GM19240 (cell line): ENCODE data around the gene CYP46A1.

Source experiments
- DNase-seq: peaks from one replicate; pipeline ENCODE4 v3.0.0; 2011; ENCODE audit warnings: low spot score; ENCODE audit not compliant: insufficient read length

CYP46A1 gene

DNA sequence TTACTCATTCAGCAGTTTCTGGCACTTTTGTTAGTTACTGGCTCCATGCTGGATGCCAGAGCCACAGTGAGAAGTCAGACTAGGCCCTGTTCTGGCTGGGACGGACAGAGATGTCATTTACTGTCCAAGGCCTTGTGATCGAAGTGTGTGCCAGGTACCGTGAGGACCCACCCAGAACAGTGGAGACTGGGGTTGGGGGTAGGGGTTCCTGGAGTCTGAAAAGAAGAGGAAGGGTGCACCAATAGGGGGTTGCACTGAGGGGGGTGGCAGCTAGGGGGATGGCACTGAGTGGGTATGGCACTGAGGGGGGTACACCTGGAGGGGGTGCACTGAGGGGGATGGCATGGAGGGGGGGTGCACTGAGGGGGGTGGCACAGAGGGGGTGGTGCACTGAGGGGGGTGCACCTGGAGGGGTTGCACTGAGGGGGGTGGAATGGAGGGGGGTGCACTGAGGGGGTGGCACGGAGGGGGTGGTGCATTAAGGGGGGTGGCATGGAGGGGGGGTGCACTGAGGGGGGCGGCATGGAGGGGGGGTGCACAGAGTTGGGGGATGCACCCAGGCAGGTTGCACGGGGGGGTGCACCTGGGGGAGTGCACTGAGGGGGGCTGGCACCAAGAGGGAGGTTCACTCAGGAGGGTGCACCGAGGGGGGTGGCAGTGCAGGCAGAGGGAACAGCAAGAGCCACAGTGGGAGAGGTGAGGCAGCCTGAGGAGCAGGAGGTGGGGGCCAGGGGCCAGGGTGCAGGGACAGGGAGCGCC, 10.6 kb upstream of the CYP46A1 start:
- no peak for DNase-seq

DNA sequence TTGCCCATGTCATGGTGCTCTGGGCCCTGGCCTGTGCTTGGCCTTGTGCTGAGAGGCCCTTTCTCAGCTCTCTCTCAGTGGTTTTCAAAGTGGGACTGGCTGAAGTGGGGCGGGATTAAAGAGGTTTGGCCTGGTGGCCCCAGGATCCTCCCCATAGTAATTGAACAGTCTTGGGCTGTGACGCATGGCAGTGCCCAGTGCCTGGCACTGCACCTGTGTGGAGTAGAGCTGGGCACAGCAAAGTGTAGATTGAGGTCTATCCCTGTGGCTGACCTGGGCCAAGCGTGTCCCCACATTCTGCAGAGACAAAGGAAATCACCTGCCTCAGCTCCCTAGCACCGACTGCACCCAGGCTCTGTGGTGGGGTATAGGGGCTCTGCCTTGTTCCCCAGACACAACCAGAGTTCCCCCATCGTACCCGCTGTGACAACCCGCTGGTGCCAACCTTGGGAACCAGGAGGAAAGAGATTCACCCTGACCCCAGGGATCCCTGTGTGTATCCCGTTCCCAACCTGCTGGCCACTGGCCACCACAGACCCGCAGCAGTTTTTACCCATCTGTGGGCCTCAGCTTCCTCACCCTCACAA, 9.9 kb upstream of the CYP46A1 start:
- DNase-seq, result no peak

DNA sequence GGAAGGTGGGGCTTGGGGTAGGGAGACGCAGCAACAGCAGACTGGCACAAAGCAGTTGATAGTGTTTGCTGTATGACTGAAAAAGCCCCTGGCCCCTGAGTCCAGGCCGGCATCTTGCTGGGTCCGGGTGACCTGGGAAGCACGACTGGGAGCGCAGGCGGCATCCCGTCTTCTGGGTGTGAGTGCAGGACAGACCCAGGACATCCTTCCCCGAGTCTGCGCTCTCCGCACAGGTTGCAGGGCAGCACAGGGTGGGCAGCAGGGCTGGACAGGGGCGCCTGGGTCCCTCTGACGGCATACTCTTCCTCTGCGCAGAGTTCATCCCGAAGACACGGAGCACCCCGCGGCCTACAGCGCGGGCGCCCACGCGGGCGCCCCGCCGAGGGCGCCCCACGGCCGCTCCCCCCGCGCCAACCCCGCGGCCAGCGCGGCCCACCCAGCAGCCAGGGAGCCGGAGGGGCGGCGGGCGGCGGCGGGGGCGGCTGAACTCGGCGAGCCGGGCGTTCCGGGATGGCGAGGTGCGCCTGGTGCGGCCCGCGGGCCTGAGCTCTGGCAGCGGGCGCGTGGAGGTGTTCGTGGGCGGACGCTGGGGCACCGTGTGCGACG, 9.2 kb upstream of the CYP46A1 start:
- DNase-seq, result no peak

DNA sequence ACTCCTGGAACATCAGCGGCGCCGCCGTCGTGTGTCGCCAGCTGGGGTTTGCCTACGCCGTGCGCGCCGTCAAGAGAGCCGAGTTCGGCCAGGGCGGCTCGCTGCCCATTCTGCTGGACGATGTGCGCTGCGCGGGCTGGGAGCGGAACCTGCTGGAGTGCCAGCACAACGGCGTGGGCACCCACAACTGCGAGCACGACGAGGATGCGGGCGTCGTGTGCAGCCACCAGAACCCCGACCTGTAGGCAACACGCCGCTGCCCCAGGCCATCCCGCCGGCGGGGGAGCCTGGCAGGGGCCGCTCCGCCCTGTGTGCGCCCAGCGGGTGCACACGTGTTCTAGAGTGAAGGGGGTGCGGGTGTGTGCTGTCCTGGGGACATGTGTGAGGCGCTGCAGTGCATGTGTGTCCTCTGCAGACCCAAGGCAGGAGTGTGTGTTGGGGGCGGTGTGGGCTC, 8.7 kb upstream of the CYP46A1 start:
- DNase-seq, result no peak

DNA sequence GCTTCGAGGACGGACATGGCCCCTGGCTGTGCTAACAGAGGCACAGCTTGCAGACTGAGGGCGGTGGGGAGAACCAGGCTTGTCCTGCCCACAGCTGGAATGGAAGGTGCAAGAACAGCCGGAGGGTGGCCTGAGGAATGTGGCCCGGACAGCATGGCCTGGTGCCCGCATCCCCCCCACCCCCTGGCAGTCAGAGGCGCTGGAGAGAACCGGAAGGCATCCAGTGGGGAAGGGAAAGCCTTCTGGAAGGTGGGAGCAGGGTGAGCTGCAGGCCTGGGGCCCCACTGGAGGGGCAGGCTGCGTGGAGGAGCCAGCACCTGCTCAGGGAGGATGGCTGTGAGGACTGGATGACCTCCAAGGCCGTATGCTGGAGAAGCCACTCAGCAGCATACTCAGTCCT, 8.1 kb upstream of the CYP46A1 start:
- DNase-seq, result no peak

DNA sequence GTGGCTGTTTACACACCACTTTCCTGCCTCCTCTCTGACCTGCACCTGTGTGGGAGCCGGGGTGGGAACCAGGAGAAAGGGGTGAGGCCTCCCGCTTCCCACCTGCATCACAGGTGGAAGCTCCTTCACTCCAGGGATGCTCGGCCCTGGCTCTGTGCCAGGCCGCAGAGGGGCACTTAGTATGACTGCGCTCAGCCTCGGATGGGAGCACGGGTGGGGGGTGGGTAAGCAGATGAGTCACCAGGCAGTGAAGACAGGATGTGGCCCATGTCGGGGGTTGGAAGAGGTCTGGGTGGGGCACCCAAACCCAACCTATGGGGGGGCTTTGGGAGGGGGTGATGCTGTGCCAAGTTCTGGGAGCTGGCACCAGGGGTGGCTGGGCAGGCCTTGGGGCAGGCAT, 7.4 kb upstream of the CYP46A1 start:
- no peak for DNase-seq

DNA sequence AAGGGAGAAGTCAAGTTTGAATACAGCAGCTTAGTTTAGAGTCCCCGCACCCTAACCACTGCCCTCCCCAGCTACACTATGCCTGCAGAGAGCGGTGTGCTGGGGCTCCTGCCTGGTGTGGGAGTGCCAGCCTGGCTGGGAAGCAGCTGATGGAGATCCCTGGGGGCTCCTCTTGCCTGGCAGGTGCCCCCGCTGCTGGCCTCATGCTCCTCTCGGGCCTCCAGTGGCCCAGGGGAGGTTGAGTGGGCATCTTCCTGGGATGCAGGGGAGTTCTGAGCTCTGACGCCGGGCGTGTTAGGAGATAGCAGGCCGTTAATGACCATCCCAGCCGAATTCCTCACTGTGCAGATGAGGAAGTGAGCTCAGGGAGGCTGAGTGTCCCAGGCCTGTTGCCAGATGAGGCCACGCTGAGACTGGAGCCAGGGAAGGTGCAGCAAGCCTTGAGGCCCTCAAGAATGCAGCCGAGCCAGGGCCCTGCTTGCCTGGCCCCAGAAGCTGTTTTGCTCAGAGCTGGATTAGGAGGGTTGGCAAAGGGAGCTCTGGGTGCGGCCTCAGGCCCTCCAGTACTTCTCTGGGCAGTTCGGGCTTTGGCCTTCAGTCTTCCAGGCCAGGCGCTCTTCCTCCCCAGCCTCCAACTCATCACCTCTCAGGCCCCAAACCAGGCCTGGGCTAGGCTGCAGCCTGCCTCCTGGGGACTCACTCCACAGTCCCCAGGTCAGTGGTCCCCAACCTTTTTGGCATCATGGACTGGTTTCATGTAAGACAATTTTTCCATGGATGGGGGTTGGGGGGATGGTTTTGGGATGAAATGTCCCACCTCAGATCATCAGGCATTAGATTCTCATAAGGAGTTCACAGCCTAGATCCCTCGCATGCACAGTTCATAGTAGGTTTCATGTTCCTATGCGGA, 6.6 kb upstream of the CYP46A1 start:
- no peak for DNase-seq

DNA sequence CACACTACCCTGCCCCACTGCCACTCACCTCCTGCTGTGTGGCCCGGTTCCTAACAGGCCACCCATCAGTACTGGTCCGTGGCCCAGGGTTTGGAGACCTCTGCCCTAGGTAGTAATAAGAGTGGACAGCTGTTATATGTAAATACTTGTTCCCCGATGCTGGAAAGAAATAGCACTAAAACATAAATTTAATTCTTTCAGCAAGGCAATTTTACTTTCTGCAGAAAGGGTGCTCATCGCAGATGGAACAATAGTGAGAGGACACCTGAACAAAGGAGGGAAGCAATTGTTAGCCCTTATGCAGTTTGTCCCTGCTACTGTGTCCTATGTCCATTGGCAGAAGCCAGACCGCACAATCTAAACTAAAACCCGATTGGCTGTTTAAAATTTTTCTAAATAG, 5.9 kb upstream of the CYP46A1 start:
- DNase-seq, result no peak

DNA sequence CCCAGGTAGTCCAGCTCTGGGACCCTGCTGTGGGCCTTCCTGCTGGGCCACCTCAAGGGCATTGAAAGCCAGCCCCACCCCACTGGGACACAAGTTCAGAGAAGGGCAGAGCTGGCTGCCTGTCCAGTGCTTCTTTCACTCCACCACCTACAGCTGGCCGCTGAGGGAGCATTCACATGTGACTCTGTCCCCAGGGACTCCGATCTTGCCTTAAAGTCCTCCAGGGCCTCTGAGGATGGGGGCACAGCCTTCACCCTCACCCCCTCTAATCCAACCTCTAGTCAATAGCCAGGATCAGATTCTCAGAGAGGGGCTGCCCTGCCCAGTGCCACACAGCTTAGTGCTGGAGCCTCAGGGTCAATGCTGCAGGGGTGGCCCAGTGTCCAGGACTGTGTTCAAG, 5.0 kb upstream of the CYP46A1 start:
- DNase-seq, result no peak

DNA sequence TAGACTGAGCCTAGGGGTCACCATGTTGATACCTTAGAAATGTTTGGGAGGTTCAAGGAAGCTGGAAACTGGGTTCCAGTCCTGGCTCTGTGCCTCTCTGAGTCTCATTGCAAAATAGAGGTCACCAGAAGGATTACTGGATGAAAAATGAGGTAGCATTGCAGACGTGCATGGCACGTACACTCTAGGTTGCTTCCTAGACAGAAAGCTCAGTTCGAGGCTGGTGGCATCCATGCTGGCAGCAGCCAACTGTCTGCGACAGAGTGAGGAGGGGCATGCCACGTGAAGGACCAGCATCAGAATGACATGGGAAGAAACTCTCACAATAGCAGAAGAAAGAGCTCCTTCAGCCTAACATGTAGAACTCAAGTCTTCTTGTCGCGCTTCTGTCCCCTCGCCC, 4.6 kb upstream of the CYP46A1 start:
- no peak for DNase-seq

DNA sequence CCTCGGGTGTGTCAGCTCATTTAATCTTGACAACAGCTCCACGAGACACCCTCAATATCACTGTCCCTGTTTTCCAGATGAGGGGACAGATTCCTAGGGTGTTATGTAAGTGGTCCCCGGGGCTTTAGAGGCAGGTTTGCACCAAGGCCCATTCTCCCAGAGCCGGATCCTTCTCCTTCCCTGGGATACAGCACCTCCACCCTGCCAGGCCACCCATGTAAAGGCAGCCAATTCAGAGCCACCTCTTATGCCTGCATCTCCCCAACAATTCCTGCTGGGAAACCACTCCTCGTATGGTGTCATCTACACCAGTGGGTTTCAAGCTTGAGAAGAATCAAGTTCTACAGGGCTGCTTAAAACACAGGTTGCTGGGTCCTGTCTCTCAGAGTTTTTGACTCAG, 4.1 kb upstream of the CYP46A1 start:
- DNase-seq, result no peak

DNA sequence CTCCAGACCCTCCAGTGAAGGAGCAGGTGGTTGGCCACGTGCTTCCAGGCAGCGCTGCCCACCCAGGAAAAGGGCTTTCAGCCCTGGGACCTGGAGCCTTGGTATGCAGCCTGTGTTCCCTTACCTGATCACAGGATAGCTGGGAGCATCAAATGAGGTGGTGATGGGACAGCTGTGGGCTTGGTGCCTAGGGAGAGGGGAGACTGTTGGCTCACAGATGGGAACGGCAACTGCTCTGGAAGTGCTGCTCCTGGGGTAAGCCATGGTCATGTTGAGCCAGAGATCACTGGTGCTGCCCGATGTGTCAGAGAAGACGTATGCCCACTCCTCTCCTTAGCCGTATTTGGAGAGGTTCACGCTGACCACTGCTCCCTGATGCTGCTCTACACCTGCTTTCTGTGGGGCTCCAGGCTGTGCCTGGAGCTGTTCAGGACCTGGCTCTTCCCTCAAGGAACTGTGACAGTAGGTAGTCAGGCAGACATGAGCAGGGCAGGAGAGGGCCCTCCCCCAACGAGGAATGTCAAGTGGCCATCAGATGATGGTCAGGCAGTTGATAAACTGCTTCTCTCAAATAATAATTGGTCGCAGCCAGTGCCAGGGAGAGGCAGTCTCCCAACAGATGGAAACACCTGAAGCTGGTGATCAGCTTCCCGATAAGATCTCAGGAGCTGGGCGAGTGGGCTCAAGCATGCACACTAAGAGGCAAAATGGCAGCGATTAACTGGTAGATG, 2.8 kb upstream of the CYP46A1 start:
- no peak for DNase-seq

DNA sequence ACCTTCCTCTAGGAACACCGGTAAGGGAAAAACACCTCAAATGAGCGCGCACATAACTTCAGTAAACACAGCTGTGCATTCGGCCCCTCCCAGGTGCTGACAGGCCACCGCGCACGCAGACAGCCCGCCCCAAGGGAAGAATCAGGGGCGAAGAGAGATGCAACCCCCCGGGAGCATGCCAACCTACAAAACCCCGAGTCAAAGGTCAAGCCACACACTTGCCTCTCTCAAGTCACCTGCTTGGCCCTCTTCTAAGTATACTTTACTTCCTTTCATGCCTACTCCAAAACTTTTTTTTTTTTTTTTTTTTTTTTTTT, 2.3 kb upstream of the CYP46A1 start:
- no peak for DNase-seq

DNA sequence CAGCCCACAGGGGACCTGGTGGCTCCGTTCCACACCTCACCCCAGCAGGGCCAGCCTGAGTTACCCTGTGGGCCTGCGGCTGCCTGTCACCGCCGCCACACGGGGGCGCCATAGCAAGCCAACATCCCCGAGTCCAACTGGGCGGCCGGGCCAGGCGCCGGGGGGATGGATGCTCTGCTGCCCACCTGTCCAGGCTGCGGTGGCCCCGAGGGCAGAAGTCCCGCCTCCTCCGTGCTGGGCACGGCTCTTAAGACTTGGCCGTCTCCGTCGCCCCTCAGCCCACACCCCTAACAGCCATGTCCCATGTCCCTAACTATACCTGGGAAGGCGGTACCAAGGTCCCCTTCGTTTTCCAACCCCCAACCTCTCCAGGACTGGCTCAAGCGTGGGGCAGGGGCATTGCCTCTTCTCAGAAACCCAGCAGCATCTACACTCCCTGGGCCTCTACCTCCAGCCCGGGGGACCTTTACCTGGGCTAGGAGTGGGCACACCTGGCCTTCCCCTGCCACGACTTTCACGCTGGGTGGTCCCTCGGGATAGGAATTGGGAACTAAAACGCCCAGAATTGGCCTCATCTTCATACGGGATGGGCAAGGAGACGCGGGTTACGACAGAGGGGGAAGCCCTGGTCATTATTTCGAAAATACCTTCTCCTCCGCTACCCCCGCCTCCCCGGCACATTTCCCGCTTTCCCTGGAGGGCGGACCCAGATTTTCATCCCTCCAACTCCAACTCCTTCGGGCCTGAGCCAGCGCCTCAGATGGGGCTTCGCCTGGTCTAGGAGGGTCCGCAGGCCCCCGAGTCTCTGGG, 1.1 kb upstream of the CYP46A1 start:
- peak; percentile 77 for DNase-seq

DNA sequence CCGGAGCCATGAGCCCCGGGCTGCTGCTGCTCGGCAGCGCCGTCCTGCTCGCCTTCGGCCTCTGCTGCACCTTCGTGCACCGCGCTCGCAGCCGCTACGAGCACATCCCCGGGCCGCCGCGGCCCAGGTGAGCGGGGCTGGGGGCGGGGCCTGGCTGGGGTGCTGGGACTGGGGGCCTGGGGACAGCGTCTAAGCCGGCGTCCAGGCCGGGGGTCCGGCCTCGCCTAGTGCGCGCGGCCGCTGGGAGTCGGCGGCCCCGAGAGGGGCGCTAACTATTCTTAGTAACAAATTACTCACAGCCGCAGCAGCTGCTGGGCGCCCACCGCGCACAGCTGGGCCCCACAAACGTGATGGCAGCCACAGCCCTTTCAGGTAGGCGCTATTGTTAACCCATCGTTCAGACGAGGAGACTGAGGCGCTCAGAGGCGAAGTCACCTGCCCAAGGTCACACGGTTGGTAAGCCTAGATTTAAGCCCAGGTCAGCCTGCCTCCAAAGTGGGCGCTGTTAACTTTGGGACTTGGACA, 374 bp downstream of the CYP46A1 start:
- no peak for DNase-seq

DNA sequence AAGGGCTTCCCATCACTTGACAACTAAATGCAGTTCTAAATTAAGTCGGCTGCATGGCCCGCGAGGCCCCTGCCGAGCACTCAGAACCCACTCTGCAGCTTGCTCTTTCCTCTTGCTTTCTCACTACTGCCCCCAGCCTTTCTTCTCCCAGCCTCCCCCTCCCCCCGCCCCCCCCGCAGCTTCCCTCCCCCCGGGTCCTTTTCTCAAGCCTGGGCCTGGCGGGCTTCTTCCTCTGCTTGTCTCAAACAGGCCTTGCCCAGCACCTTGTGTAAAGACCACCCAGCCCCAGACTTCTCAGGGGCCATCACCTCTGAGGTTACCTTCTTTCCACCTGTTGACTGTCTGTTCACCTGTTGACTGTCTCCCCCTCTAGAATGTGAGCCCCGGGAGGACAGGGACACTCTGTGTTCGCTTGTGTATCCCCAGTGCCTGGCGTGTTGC, 1.1 kb downstream of the CYP46A1 start:
- DNase-seq, result no peak

DNA sequence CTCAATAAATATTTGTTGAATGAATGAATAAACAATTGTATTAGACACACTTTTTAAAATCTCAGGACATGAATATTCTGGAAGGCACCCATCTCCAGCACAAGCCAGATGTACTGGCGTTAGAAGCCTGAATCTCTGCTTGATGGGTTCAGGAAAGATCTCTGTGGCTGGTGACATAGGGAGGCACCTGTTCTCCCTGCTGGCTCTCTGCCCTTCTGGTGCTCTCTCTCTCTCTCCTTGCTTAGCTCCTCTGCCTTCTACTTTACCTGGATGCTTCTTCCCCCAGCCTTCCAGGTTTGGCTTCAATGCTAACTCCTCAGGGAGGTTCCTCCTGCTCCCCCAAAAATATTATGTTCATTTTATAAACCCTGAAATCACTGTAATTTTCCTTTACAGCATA, 1.5 kb downstream of the CYP46A1 start:
- no peak for DNase-seq

DNA sequence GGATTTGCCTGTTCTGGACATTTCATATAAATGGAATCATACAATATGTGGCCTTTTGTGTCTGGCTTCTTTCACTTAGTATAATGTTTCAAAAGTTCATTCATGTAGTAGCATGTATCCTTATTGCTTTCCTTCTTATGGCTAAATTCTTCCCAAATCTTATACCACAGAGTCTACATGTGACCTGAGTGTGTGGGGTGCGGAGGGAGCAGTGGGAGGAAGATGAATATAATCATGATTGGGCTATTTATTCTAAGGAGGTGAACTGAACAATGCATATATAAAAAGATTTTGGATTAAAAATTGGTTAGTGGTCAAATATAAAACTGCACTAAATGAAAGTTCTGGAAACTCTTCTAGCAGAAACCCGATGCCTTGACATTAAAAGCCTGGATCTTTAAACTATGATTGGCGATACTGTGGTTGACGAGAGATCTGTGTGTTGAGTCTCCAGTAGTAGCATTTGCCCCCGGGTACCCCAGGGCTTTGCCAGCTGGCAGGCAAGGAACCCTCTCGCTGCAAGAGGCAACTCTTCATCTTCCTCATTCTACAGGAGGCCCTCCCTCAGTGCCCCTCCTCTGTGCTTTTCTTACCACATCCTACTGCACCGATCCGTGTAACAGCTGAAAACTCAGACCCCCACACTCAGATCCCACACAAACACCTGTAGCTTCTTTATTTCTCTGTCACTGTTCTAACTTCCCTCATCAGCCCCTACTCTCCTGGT, 2.6 kb downstream of the CYP46A1 start:
- DNase-seq, result no peak
